Measurements from ENCODE around the gene KLF18.

DNA sequence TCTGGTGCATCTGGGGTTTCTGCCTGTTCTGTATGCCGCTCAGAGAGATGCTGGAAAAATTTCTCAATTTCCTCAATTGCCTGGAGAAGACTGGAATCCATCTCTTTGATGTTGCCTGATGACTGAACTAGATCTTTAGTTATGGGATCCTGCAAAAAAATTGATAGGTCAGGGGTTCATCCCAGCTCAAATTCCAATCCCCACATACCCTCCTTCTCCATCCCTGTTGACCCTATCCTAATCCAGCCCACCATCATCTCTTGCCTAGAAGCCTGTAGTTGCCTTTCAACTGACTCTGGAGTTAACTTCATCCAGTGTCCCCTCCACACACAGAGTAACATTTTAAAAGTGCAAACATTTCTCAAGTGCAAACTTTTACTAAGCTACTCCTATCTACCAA is at the start of gene KLF18:
- TF ChIP-seq, protein P1, sequence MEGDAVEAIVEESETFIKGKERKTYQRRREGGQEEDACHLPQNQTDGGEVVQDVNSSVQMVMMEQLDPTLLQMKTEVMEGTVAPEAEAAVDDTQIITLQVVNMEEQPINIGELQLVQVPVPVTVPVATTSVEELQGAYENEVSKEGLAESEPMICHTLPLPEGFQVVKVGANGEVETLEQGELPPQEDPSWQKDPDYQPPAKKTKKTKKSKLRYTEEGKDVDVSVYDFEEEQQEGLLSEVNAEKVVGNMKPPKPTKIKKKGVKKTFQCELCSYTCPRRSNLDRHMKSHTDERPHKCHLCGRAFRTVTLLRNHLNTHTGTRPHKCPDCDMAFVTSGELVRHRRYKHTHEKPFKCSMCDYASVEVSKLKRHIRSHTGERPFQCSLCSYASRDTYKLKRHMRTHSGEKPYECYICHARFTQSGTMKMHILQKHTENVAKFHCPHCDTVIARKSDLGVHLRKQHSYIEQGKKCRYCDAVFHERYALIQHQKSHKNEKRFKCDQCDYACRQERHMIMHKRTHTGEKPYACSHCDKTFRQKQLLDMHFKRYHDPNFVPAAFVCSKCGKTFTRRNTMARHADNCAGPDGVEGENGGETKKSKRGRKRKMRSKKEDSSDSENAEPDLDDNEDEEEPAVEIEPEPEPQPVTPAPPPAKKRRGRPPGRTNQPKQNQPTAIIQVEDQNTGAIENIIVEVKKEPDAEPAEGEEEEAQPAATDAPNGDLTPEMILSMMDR (IDR thresholded peaks at IDR 0.05) = no peak
- no peak for TF ChIP-seq EZH2 (IDR thresholded peaks at IDR 0.05; ENCODE audit: borderline replicate concordance, insufficient read depth, low read depth, low read length, poor library complexity, severe bottlenecking)
